ENCODE results near the gene MAX. TPM values are rescaled to one million over a fixed set of nuclear protein-coding genes. Genes with fewer than 3 reads are reported as not detected.
A peak's percentile ranks its signal among the peaks of the same experiment; 100 is the strongest.

Gene MAX
- total RNA-seq, 4 donors from 2014 or later: 27.5 to 50.0 (median 37.2) TPM

DNA sequence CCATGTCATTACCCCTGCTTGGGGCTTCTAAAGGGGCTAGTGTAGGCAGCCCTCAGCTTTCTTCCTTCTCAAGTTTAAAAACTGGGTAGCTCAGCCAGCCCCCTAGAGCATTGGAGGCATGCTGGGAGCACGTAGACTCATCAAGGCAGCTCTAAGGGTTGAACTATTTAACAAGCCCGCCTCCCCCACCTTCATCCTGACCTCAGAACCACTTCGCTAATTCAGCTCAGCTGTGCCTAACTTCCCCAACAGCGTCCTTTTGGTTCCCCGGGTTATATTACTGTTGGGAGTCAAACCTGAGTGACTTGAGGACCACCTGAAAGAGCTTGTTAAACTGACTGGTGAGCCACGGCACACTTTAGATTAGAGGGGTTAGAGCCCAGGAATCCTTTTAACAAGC is 30.1 kb downstream of the MAX start:
- in situ Hi-C loops (cut with MboI; ENCODE audit: low sequenced_read_pairs in 4 of 4) (no loop called here), intact Hi-C loops (cut with DNase I; ENCODE audit: low total_unique reads) (no loop called here)
- Histone ChIP-seq H3K27me3 (no peaks in the 10 kb centered on the region), H3K9me3 (no peaks in the 10 kb centered on the region), H3K4me3 (no peak overlapping the region), H3K27ac (peak overlapping the region in 3 of 4 donors; percentile 27 to 78 (median 37)), H3K36me3 (peaks cover 0 to 30% of the 10 kb centered on the region in 2 donors), H3K4me1 (peaks cover 50 to 54% of the 10 kb centered on the region in 2 donors)
- DNase-seq (no peak), ATAC-seq (no peak)
- no peak for TF ChIP-seq POLR2A (IDR thresholded peaks at IDR 0.05)
- TF ChIP-seq, protein P1, sequence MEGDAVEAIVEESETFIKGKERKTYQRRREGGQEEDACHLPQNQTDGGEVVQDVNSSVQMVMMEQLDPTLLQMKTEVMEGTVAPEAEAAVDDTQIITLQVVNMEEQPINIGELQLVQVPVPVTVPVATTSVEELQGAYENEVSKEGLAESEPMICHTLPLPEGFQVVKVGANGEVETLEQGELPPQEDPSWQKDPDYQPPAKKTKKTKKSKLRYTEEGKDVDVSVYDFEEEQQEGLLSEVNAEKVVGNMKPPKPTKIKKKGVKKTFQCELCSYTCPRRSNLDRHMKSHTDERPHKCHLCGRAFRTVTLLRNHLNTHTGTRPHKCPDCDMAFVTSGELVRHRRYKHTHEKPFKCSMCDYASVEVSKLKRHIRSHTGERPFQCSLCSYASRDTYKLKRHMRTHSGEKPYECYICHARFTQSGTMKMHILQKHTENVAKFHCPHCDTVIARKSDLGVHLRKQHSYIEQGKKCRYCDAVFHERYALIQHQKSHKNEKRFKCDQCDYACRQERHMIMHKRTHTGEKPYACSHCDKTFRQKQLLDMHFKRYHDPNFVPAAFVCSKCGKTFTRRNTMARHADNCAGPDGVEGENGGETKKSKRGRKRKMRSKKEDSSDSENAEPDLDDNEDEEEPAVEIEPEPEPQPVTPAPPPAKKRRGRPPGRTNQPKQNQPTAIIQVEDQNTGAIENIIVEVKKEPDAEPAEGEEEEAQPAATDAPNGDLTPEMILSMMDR (IDR thresholded peaks at IDR 0.05 in 4 of 5, conservative IDR thresholded peaks at IDR 0.05 in 1 of 5): no peak

DNA sequence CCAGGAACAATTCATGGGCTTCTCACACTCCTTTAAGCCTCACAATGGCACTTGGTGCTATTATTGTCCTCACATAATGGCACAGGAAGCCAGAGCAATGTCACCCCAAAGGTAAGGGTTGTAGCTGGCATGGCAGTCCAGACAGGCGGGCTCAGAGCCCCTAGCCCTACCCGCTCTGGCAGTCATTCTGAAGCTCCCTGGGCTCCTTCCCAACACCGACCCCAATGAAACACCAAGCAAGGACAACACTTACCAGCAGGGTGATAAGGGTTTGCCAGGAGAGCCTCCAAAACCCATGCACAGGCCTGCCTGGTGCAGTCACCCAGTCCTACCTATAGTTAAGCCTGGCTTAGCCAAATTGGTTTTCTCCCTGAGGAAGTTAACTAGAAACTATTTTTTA is 30.8 kb downstream of the MAX start:
- no peak for TF ChIP-seq POLR2A (IDR thresholded peaks at IDR 0.05)
- TF ChIP-seq, protein P1 (IDR thresholded peaks at IDR 0.05 in 4 of 5, conservative IDR thresholded peaks at IDR 0.05 in 1 of 5): no peak
- Histone ChIP-seq H3K36me3 (peaks cover 0 to 23% of the 10 kb centered on the region in 2 donors), H3K4me1 (peaks cover 50 to 54% of the 10 kb centered on the region in 2 donors), H3K27ac (peak overlapping the region in 2 of 4 donors; percentile 60 to 78), H3K27me3 (no peaks in the 10 kb centered on the region), H3K4me3 (no peak overlapping the region), H3K9me3 (no peaks in the 10 kb centered on the region)
- ATAC-seq (no peak), DNase-seq (no peak)
- in situ Hi-C loops (cut with MboI; ENCODE audit: low sequenced_read_pairs in 4 of 4): no loop called here
- intact Hi-C loops (cut with DNase I; ENCODE audit: low total_unique reads): no loop called here

DNA sequence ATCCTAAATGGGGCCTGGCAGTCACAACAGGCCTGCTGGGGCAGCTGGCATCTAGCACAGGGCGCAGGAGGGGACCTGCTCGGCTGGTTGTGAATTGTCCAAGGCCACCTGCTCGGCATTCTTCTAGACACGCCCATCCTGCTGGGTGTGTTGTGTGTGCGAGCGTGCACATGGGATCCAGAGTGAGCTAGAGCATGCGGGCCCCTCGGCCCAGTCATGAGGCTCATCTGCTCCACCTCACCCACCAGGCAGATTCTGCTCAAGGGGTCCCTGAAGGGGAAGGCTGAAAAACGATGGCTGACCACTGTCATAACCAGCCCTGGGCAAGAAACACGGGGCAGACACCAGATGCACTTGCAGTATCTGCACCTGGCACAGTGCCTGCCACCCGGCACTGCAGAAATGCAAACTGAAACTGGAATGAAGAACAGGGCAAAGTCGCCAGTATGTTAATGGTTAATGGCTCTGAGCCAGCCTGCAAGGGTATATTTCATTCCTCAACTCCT is 31.8 kb downstream of the MAX start:
- Histone ChIP-seq H3K4me3 (peak overlapping the region in 1 of 4 donors; percentile 23), H3K9me3 (no peaks in the 10 kb centered on the region), H3K27ac (peak overlapping the region in 2 of 4 donors; percentile 60 to 78), H3K27me3 (no peaks in the 10 kb centered on the region), H3K36me3 (peaks cover 0 to 17% of the 10 kb centered on the region in 2 donors), H3K4me1 (peaks cover 44 to 53% of the 10 kb centered on the region in 2 donors)
- intact Hi-C loops (cut with DNase I; ENCODE audit: low total_unique reads): no loop called here
- DNase-seq (peak; percentile 51 to 57), ATAC-seq (peak; percentile 48 to 49)
- no peak for TF ChIP-seq POLR2A (IDR thresholded peaks at IDR 0.05)
- TF ChIP-seq, protein P1 (IDR thresholded peaks at IDR 0.05 in 4 of 5, conservative IDR thresholded peaks at IDR 0.05 in 1 of 5): no peak
- in situ Hi-C loops (cut with MboI; ENCODE audit: low sequenced_read_pairs in 4 of 4): no loop called here

- ATAC-seq (no peak), DNase-seq (no peak)
- peaks cover 0 to 17% of the 10 kb centered on the region in 2 donors for H3K36me3 ChIP-seq
- peak overlapping the region in 2 of 4 donors; percentile 60 to 78 for H3K27ac ChIP-seq
- in situ Hi-C loops (cut with MboI; ENCODE audit: low sequenced_read_pairs in 4 of 4) (no loop called here), intact Hi-C loops (cut with DNase I; ENCODE audit: low total_unique reads) (no loop called here)
- no peaks in the 10 kb centered on the region for H3K9me3 ChIP-seq
- H3K27me3 ChIP-seq: no peaks in the 10 kb centered on the region
- H3K4me1 ChIP-seq: peaks cover 40 to 48% of the 10 kb centered on the region in 2 donors
- TF ChIP-seq, protein P1 (IDR thresholded peaks at IDR 0.05 in 4 of 5, conservative IDR thresholded peaks at IDR 0.05 in 1 of 5): no peak
- no peak for TF ChIP-seq POLR2A (IDR thresholded peaks at IDR 0.05)
- no peak overlapping the region for H3K4me3 ChIP-seq
Observed at GRCh38 chr14:65069874-65070413, 32.4 kb downstream of the MAX start.

Measured in gastrocnemius medialis (tissue), 4 donors.